Measurements from ENCODE around the gene RCL1. TPM values are rescaled to one million over a fixed set of nuclear protein-coding genes. Genes with fewer than 3 reads are reported as not detected.

RCL1 gene
- total and polyA plus RNA-seq, 2 donors, result 19.6 to 24.0 TPM

GRCh38 chr9:4799775-4800174 lies 7.0 kb downstream of the RCL1 start:
- no peak overlapping the region for H3K4me3 ChIP-seq (ENCODE audit: low read length in 2 of 2)
- H3K27me3 ChIP-seq (ENCODE audit: control insufficient read depth in 2 of 2, insufficient read depth in 1 of 2, low read length in 1 of 2), result no peaks in the 10 kb centered on the region
- DNase-seq (ENCODE audit: low read depth in 6 of 9, low spot score in 9 of 9), result no peak
- H3K4me1 ChIP-seq (ENCODE audit: control insufficient read depth in 2 of 2, insufficient read depth in 2 of 2, low read length in 2 of 2), result no peaks in the 10 kb centered on the region
- 95% methylated on average over 3 of the region's 3 CpGs for WGBS
- peaks cover 0 to 8% of the 10 kb centered on the region in 2 donors for H3K9me3 ChIP-seq (ENCODE audit: control insufficient read depth in 2 of 2, insufficient read depth in 1 of 2, low read length in 1 of 2)
- no peaks in the 10 kb centered on the region for H3K36me3 ChIP-seq (ENCODE audit: control insufficient read depth in 2 of 2, insufficient read depth in 2 of 2, low read length in 1 of 2)
- H3K27ac ChIP-seq (ENCODE audit: low read depth in 1 of 2, low read length in 1 of 2), result no peak overlapping the region

- Histone ChIP-seq H3K9me3 (ENCODE audit: control insufficient read depth in 2 of 2, insufficient read depth in 1 of 2, low read length in 1 of 2) (peaks cover 2 to 11% of the 10 kb centered on the region in 2 donors), H3K36me3 (ENCODE audit: control insufficient read depth in 2 of 2, insufficient read depth in 2 of 2, low read length in 1 of 2) (no peaks in the 10 kb centered on the region), H3K27ac (ENCODE audit: low read depth in 1 of 2, low read length in 1 of 2) (no peak overlapping the region), H3K4me3 (ENCODE audit: low read length in 2 of 2) (no peak overlapping the region), H3K27me3 (ENCODE audit: control insufficient read depth in 2 of 2, insufficient read depth in 1 of 2, low read length in 1 of 2) (no peaks in the 10 kb centered on the region), H3K4me1 (ENCODE audit: control insufficient read depth in 2 of 2, insufficient read depth in 2 of 2, low read length in 2 of 2) (no peaks in the 10 kb centered on the region)
- WGBS, result 98% methylated on average over 6 of the region's 6 CpGs
- DNase-seq (ENCODE audit: low read depth in 6 of 9, low spot score in 9 of 9), result no peak
These were observed 8.4 kb downstream of the RCL1 start for GRCh38 chr9:4801156-4801555.

- Histone ChIP-seq H3K27ac (ENCODE audit: low read depth in 1 of 2, low read length in 1 of 2) (no peak overlapping the region), H3K27me3 (ENCODE audit: control insufficient read depth in 2 of 2, insufficient read depth in 1 of 2, low read length in 1 of 2) (no peaks in the 10 kb centered on the region), H3K4me1 (ENCODE audit: control insufficient read depth in 2 of 2, insufficient read depth in 2 of 2, low read length in 2 of 2) (no peaks in the 10 kb centered on the region), H3K9me3 (ENCODE audit: control insufficient read depth in 2 of 2, insufficient read depth in 1 of 2, low read length in 1 of 2) (peaks cover 2 to 11% of the 10 kb centered on the region in 2 donors), H3K4me3 (ENCODE audit: low read length in 2 of 2) (no peak overlapping the region), H3K36me3 (ENCODE audit: control insufficient read depth in 2 of 2, insufficient read depth in 2 of 2, low read length in 1 of 2) (no peaks in the 10 kb centered on the region)
- WGBS, result 97% methylated on average over 27 of the region's 27 CpGs
- DNase-seq (ENCODE audit: low read depth in 6 of 9, low spot score in 9 of 9), result no peak
These were observed 11.2 kb downstream of the RCL1 start for GRCh38 chr9:4803670-4804530.

- Histone ChIP-seq H3K9me3 (ENCODE audit: control insufficient read depth in 2 of 2, insufficient read depth in 1 of 2, low read length in 1 of 2) (peaks cover 2 to 11% of the 10 kb centered on the region in 2 donors), H3K4me1 (ENCODE audit: control insufficient read depth in 2 of 2, insufficient read depth in 2 of 2, low read length in 2 of 2) (no peaks in the 10 kb centered on the region), H3K27me3 (ENCODE audit: control insufficient read depth in 2 of 2, insufficient read depth in 1 of 2, low read length in 1 of 2) (no peaks in the 10 kb centered on the region), H3K27ac (ENCODE audit: low read depth in 1 of 2, low read length in 1 of 2) (no peak overlapping the region), H3K4me3 (ENCODE audit: low read length in 2 of 2) (no peak overlapping the region), H3K36me3 (ENCODE audit: control insufficient read depth in 2 of 2, insufficient read depth in 2 of 2, low read length in 1 of 2) (no peaks in the 10 kb centered on the region)
- WGBS, result 98% methylated on average over 28 of the region's 28 CpGs
- no peak for DNase-seq (ENCODE audit: low read depth in 6 of 9, low spot score in 9 of 9)
These were observed 11.8 kb downstream of the RCL1 start for GRCh38 chr9:4804531-4805016.

GRCh38 chr9:4805191-4805918 lies 12.6 kb downstream of the RCL1 start:
- WGBS, result 98% methylated on average over 3 of the region's 3 CpGs
- Histone ChIP-seq H3K4me1 (ENCODE audit: control insufficient read depth in 2 of 2, insufficient read depth in 2 of 2, low read length in 2 of 2) (no peaks in the 10 kb centered on the region), H3K27me3 (ENCODE audit: control insufficient read depth in 2 of 2, insufficient read depth in 1 of 2, low read length in 1 of 2) (no peaks in the 10 kb centered on the region), H3K27ac (ENCODE audit: low read depth in 1 of 2, low read length in 1 of 2) (no peak overlapping the region), H3K4me3 (ENCODE audit: low read length in 2 of 2) (no peak overlapping the region), H3K9me3 (ENCODE audit: control insufficient read depth in 2 of 2, insufficient read depth in 1 of 2, low read length in 1 of 2) (peaks cover 2 to 11% of the 10 kb centered on the region in 2 donors), H3K36me3 (ENCODE audit: control insufficient read depth in 2 of 2, insufficient read depth in 2 of 2, low read length in 1 of 2) (no peaks in the 10 kb centered on the region)
- DNase-seq (ENCODE audit: low read depth in 6 of 9, low spot score in 9 of 9), result no peak

- Histone ChIP-seq H3K9me3 (ENCODE audit: control insufficient read depth in 2 of 2, insufficient read depth in 1 of 2, low read length in 1 of 2) (peaks cover under 1 to 1% of the 10 kb centered on the region in 2 donors), H3K4me1 (ENCODE audit: control insufficient read depth in 2 of 2, insufficient read depth in 2 of 2, low read length in 2 of 2) (peaks cover under 1 to 3% of the 10 kb centered on the region in 2 donors), H3K27ac (ENCODE audit: low read depth in 1 of 2, low read length in 1 of 2) (no peak overlapping the region), H3K4me3 (ENCODE audit: low read length in 2 of 2) (no peak overlapping the region), H3K27me3 (ENCODE audit: control insufficient read depth in 2 of 2, insufficient read depth in 1 of 2, low read length in 1 of 2) (no peaks in the 10 kb centered on the region), H3K36me3 (ENCODE audit: control insufficient read depth in 2 of 2, insufficient read depth in 2 of 2, low read length in 1 of 2) (no peaks in the 10 kb centered on the region)
- DNase-seq (ENCODE audit: low read depth in 6 of 9, low spot score in 9 of 9), result no peak
- WGBS, result 98% methylated on average over 1 of the region's 1 CpG
These were observed 17.8 kb downstream of the RCL1 start for GRCh38 chr9:4810565-4810964.

GRCh38 chr9:4811824-4812223 lies 19.1 kb downstream of the RCL1 start:
- Histone ChIP-seq H3K9me3 (ENCODE audit: control insufficient read depth in 2 of 2, insufficient read depth in 1 of 2, low read length in 1 of 2) (no peaks in the 10 kb centered on the region), H3K4me3 (ENCODE audit: low read length in 2 of 2) (no peak overlapping the region), H3K27me3 (ENCODE audit: control insufficient read depth in 2 of 2, insufficient read depth in 1 of 2, low read length in 1 of 2) (no peaks in the 10 kb centered on the region), H3K27ac (ENCODE audit: low read depth in 1 of 2, low read length in 1 of 2) (no peak overlapping the region), H3K4me1 (ENCODE audit: control insufficient read depth in 2 of 2, insufficient read depth in 2 of 2, low read length in 2 of 2) (peaks cover 2 to 5% of the 10 kb centered on the region in 2 donors), H3K36me3 (ENCODE audit: control insufficient read depth in 2 of 2, insufficient read depth in 2 of 2, low read length in 1 of 2) (no peaks in the 10 kb centered on the region)
- DNase-seq (ENCODE audit: low read depth in 6 of 9, low spot score in 9 of 9), result no peak

- H3K4me1 ChIP-seq (ENCODE audit: control insufficient read depth in 2 of 2, insufficient read depth in 2 of 2, low read length in 2 of 2), result peaks cover 2 to 5% of the 10 kb centered on the region in 2 donors
- H3K27ac ChIP-seq (ENCODE audit: low read depth in 1 of 2, low read length in 1 of 2), result no peak overlapping the region
- DNase-seq (ENCODE audit: low read depth in 6 of 9, low spot score in 9 of 9), result no peak
- H3K9me3 ChIP-seq (ENCODE audit: control insufficient read depth in 2 of 2, insufficient read depth in 1 of 2, low read length in 1 of 2), result no peaks in the 10 kb centered on the region
- 91% methylated on average over 2 of the region's 2 CpGs for WGBS
- H3K4me3 ChIP-seq (ENCODE audit: low read length in 2 of 2), result no peak overlapping the region
- no peaks in the 10 kb centered on the region for H3K36me3 ChIP-seq (ENCODE audit: control insufficient read depth in 2 of 2, insufficient read depth in 2 of 2, low read length in 1 of 2)
- no peaks in the 10 kb centered on the region for H3K27me3 ChIP-seq (ENCODE audit: control insufficient read depth in 2 of 2, insufficient read depth in 1 of 2, low read length in 1 of 2)
These were observed 20.1 kb downstream of the RCL1 start for GRCh38 chr9:4812858-4813257.

- Histone ChIP-seq H3K27me3 (ENCODE audit: control insufficient read depth in 2 of 2, insufficient read depth in 1 of 2, low read length in 1 of 2) (no peaks in the 10 kb centered on the region), H3K4me3 (ENCODE audit: low read length in 2 of 2) (no peak overlapping the region), H3K9me3 (ENCODE audit: control insufficient read depth in 2 of 2, insufficient read depth in 1 of 2, low read length in 1 of 2) (no peaks in the 10 kb centered on the region), H3K27ac (ENCODE audit: low read depth in 1 of 2, low read length in 1 of 2) (no peak overlapping the region), H3K36me3 (ENCODE audit: control insufficient read depth in 2 of 2, insufficient read depth in 2 of 2, low read length in 1 of 2) (no peaks in the 10 kb centered on the region), H3K4me1 (ENCODE audit: control insufficient read depth in 2 of 2, insufficient read depth in 2 of 2, low read length in 2 of 2) (peaks cover 2 to 5% of the 10 kb centered on the region in 2 donors)
- DNase-seq (ENCODE audit: low read depth in 6 of 9, low spot score in 9 of 9), result no peak
These were observed 22.2 kb downstream of the RCL1 start for GRCh38 chr9:4814913-4815312.

All from thymus (tissue), 11 donors.